HFF-Myc (cell line): Measurements from ENCODE around the gene USP33.
"Not testable (repeated sequence)": the region's sequence is repeated elsewhere in the genome, so short reads cannot be mapped to it uniquely, and the experiment has no call there.

ENCODE experiments used
- DNase-seq: peaks from one replicate; pipeline ENCODE4 v3.0.0-alpha.2; 2011; ENCODE audit warnings: low read depth; ENCODE audit errors: extremely low read depth
- H3K4me3 ChIP-seq: replicated peaks from 2 replicates; pipeline ENCODE4 v1.5.1; 2011; ENCODE audit warnings: low read depth, mild to moderate bottlenecking, control low read depth, low read length
- TF ChIP-seq, protein P1 (sequence below): IDR thresholded peaks from 2 replicates; pipeline ENCODE4 v1.5.1; 2012; ENCODE audit warnings: mild to moderate bottlenecking, low read depth, low read length, control low read depth; ENCODE audit errors: missing control alignments

The USP33 gene

DNA sequence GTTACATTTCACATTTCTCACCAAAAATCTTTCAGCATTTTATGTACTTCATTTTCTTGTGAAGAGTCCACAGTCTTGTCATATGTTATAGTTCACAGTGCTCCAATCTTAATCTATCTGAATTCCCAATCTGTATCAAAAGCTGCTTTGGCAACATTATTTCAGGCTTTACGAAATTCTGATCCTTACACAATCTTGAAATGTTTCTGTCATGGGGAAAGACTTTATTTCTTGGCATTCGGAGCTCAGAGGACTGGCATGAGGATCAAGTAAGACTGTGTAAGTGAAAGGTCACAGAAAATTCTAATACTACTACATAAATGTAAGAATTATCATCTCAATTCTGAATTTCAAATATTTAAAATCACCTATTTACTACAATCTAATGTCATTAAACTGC is 2.0 kb downstream of the USP33 start:
- H3K4me3 ChIP-seq = 0 out of 2 replicates have a peak overlapping the region, but pooled peaks have one; percentile 82
- TF ChIP-seq, protein P1, sequence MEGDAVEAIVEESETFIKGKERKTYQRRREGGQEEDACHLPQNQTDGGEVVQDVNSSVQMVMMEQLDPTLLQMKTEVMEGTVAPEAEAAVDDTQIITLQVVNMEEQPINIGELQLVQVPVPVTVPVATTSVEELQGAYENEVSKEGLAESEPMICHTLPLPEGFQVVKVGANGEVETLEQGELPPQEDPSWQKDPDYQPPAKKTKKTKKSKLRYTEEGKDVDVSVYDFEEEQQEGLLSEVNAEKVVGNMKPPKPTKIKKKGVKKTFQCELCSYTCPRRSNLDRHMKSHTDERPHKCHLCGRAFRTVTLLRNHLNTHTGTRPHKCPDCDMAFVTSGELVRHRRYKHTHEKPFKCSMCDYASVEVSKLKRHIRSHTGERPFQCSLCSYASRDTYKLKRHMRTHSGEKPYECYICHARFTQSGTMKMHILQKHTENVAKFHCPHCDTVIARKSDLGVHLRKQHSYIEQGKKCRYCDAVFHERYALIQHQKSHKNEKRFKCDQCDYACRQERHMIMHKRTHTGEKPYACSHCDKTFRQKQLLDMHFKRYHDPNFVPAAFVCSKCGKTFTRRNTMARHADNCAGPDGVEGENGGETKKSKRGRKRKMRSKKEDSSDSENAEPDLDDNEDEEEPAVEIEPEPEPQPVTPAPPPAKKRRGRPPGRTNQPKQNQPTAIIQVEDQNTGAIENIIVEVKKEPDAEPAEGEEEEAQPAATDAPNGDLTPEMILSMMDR = no peak
- no peak for DNase-seq

GRCh38 chr1:77757066-77757584 is 2.5 kb downstream of the USP33 start:
- TF ChIP-seq, protein P1 = no peak
- DNase-seq = no peak
- no peak overlapping the region for H3K4me3 ChIP-seq

GRCh38 chr1:77756052-77756754 is 3.4 kb downstream of the USP33 start:
- H3K4me3 ChIP-seq = no peak overlapping the region
- TF ChIP-seq, protein P1 = no peak
- DNase-seq = no peak

- not testable (repeated sequence) for H3K4me3 ChIP-seq, DNase-seq
Measured at GRCh38 chr1:77749489-77749888, 10.2 kb downstream of the USP33 start.

DNA sequence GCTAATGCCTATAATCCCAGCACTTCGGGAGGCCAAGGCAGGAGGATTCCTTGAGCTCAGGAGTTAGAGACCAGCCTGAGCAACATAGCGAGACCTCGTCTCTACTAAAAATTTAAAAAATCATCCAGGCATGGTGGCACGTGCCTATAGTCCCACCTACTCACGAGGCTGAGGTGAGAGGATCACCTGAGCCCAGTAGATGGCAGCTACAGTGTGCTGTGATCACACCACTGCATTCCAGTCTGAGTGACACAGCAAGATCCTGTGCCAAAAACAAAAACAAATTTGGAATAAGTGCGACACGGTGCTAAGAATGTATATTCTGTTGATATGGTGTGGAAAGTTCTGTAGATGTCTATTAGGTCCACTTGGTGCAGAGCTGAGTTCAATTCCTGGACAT is 15.1 kb downstream of the USP33 start:
- DNase-seq = no peak
- TF ChIP-seq, protein P1 = no peak
- H3K4me3 ChIP-seq = no peak overlapping the region

- no peak for DNase-seq
- H3K4me3 ChIP-seq = no peak overlapping the region
- TF ChIP-seq, protein P1 = no peak
Measured at GRCh38 chr1:77742011-77742555, 17.6 kb downstream of the USP33 start.

- no peak overlapping the region for H3K4me3 ChIP-seq
- no peak for DNase-seq
- TF ChIP-seq, protein P1 = no peak
Measured at GRCh38 chr1:77741316-77741715, 18.3 kb downstream of the USP33 start.
